IMR-90 (cell line): ENCODE data around the gene SLCO2B1.

Experiments used
- CEBPB ChIP-seq: IDR thresholded peaks from 2 replicates; pipeline ENCODE4 v1.6.1; 2012; ENCODE audit warnings: low read depth, low read length, improper control_type of control experiment
- CTCF ChIP-seq: conservative IDR thresholded peaks from 2 replicates; pipeline ENCODE4 v1.5.1; 2012; ENCODE audit warnings: mild to moderate bottlenecking, low read depth, low read length, improper control_type of control experiment
- ELK1 ChIP-seq: fragments of 150-350 bp; IDR thresholded peaks from 2 replicates; pipeline ENCODE4 v1.6.1; 2016; ENCODE audit warnings: low read depth, mild to moderate bottlenecking, low read length, moderate library complexity, borderline replicate concordance
- FOS ChIP-seq: fragments of 150-350 bp; IDR thresholded peaks from 2 replicates; pipeline ENCODE4 v1.6.1; 2016; ENCODE audit warnings: low read depth, low read length
- MAFK ChIP-seq: IDR thresholded peaks from 2 replicates; pipeline ENCODE4 v1.6.1; 2012; ENCODE audit warnings: low read depth, low read length, improper control_type of control experiment
- MAZ ChIP-seq: IDR thresholded peaks from 2 replicates; pipeline ENCODE4 v1.6.1; 2012; ENCODE audit warnings: low read depth, mild to moderate bottlenecking, low read length, improper control_type of control experiment, moderate library complexity, borderline replicate concordance
- MXI1 ChIP-seq: IDR thresholded peaks from 2 replicates; pipeline ENCODE4 v1.6.1; 2012; ENCODE audit warnings: low read depth, mild to moderate bottlenecking, low read length, moderate library complexity, borderline replicate concordance
- NFE2L2 ChIP-seq: fragments of 150-350 bp; IDR thresholded peaks from 2 replicates; pipeline ENCODE4 v1.6.1; 2016; ENCODE audit warnings: low read depth, mild to moderate bottlenecking, low read length
- POLR2A ChIP-seq: IDR thresholded peaks from 2 replicates; pipeline ENCODE4 v1.6.1; 2012; ENCODE audit warnings: mild to moderate bottlenecking, low read depth, low read length
- RAD21 ChIP-seq: IDR thresholded peaks from 2 replicates; pipeline ENCODE4 v1.6.1; 2012; ENCODE audit warnings: low read length, improper control_type of control experiment
- RCOR1 ChIP-seq: IDR thresholded peaks from 2 replicates; pipeline ENCODE4 v1.6.1; 2012; ENCODE audit warnings: mild to moderate bottlenecking, low read length, improper control_type of control experiment; ENCODE audit not compliant: insufficient replicate concordance
- USF2 ChIP-seq: fragments of 150-350 bp; IDR thresholded peaks from 2 replicates; pipeline ENCODE4 v1.6.1; 2017; ENCODE audit warnings: mild to moderate bottlenecking, antibody characterized with exemption, low read length, low read depth

GRCh38 chr11:75140269-75141138, 10.4 kb upstream of the SLCO2B1 start:
- peak; percentile 79 for TF ChIP-seq CTCF
- no peak for TF ChIP-seq RCOR1
- TF ChIP-seq RAD21, result peak; percentile 73
- TF ChIP-seq MAZ, result 0 out of 2 replicates have a peak, but pooled peaks have one; percentile 27
- TF ChIP-seq POLR2A, result no peak
- no peak for TF ChIP-seq USF2
- TF ChIP-seq MAFK, result no peak
- TF ChIP-seq ELK1, result no peak
- no peak for TF ChIP-seq FOS
- TF ChIP-seq CEBPB, result no peak
- TF ChIP-seq NFE2L2, result no peak
- no peak for TF ChIP-seq MXI1
